Measurements from ENCODE around the gene NOL6.
"Not testable (repeated sequence)": the region's sequence is repeated elsewhere in the genome, so short reads cannot be mapped to it uniquely, and the experiment has no call there.

The NOL6 gene

GRCh38 chr9:33506626-33507370 is 33.1 kb upstream of the NOL6 start:
- TF ChIP-seq CTCF (IDR thresholded peaks at IDR 0.05; ENCODE audit: control insufficient read depth, extremely low read depth, insufficient read depth): no peak
- DNase-seq (ENCODE audit: low read depth): no peak
- no peak overlapping the region for H3K4me3 ChIP-seq (ENCODE audit: low read depth, low read length)

GRCh38 chr9:33498387-33498786 is 24.7 kb upstream of the NOL6 start:
- 0 out of 2 replicates have a peak, but pooled peaks have one; percentile 13 for TF ChIP-seq CTCF (IDR thresholded peaks at IDR 0.05; ENCODE audit: control insufficient read depth, extremely low read depth, insufficient read depth)
- H3K4me3 ChIP-seq (ENCODE audit: low read depth, low read length): no peak overlapping the region
- no peak for DNase-seq (ENCODE audit: low read depth)

GRCh38 chr9:33493819-33494218 is 20.1 kb upstream of the NOL6 start:
- DNase-seq (ENCODE audit: low read depth): not testable (repeated sequence)

GRCh38 chr9:33489066-33489465 is 15.3 kb upstream of the NOL6 start:
- DNase-seq (ENCODE audit: low read depth): no peak
- H3K4me3 ChIP-seq (ENCODE audit: low read depth, low read length): no peak overlapping the region
- no peak for TF ChIP-seq CTCF (IDR thresholded peaks at IDR 0.05; ENCODE audit: control insufficient read depth, extremely low read depth, insufficient read depth)

More at GRCh38 chr9:33493819-33494218, 20.1 kb upstream of the NOL6 start:
- not testable (repeated sequence) for H3K4me3 ChIP-seq (ENCODE audit: low read depth, low read length)

- not testable (repeated sequence) for H3K4me3 ChIP-seq (ENCODE audit: low read depth, low read length); DNase-seq (ENCODE audit: low read depth)
Observed at GRCh38 chr9:33485312-33485711, 11.6 kb upstream of the NOL6 start.

GRCh38 chr9:33480976-33481375 is 7.3 kb upstream of the NOL6 start:
- DNase-seq (ENCODE audit: low read depth): no peak
- no peak overlapping the region for H3K4me3 ChIP-seq (ENCODE audit: low read depth, low read length)
- TF ChIP-seq CTCF (IDR thresholded peaks at IDR 0.05; ENCODE audit: control insufficient read depth, extremely low read depth, insufficient read depth): no peak

GRCh38 chr9:33480106-33480505 is 6.4 kb upstream of the NOL6 start:
- TF ChIP-seq CTCF (IDR thresholded peaks at IDR 0.05; ENCODE audit: control insufficient read depth, extremely low read depth, insufficient read depth): no peak
- H3K4me3 ChIP-seq (ENCODE audit: low read depth, low read length): no peak overlapping the region
- no peak for DNase-seq (ENCODE audit: low read depth)

GRCh38 chr9:33476503-33476902 is 2.8 kb upstream of the NOL6 start:
- TF ChIP-seq CTCF (IDR thresholded peaks at IDR 0.05; ENCODE audit: control insufficient read depth, extremely low read depth, insufficient read depth): no peak
- no peak for DNase-seq (ENCODE audit: low read depth)
- H3K4me3 ChIP-seq (ENCODE audit: low read depth, low read length): no peak overlapping the region

Measured in LNCaP clone FGC (cell line).